HepG2 (cell line): ENCODE measurements around the gene SCARF1. TPM values are rescaled to one million over a fixed set of nuclear protein-coding genes. Genes with fewer than 3 reads are reported as not detected.
A peak's percentile ranks its signal among the peaks of the same experiment; 100 is the strongest.

Experiments
- EED ChIP-seq: sonication (generic); formaldehyde crosslinking; IDR thresholded peaks from 2 replicates; pipeline ENCODE4 v1.5.0; 2020; ENCODE audit warnings: mild to moderate bottlenecking, missing genetic modification reagents
- HNF4A ChIP-seq: sonication (generic); formaldehyde crosslinking; IDR thresholded peaks from 2 replicates; pipeline ENCODE4 v1.4.0; 2020; ENCODE audit warnings: missing genetic modification reagents
- HOXA9 ChIP-seq: sonication (generic); formaldehyde crosslinking; IDR thresholded peaks from 2 replicates; pipeline ENCODE4 v1.8.1; 2022; ENCODE audit warnings: missing genetic modification reagents, mild to moderate bottlenecking, moderate library complexity, borderline replicate concordance
- KAT8 ChIP-seq: IDR thresholded peaks from 2 replicates; pipeline ENCODE4 v1.6.1; 2016; ENCODE audit warnings: missing genetic modification reagents, missing compliant biosample characterization
- NFKB2 ChIP-seq: sonication (generic); formaldehyde crosslinking; IDR thresholded peaks from 2 replicates; pipeline ENCODE4 v1.4.0; 2020; ENCODE audit warnings: missing genetic modification reagents, borderline replicate concordance
- RBFOX2 ChIP-seq: fragments of 200-400 bp; formaldehyde crosslinking; IDR thresholded peaks from 2 replicates; pipeline ENCODE4 v1.6.1; 2017; ENCODE audit warnings: low read depth, mild to moderate bottlenecking, low read length
- SRSF9 ChIP-seq: fragments of 200-400 bp; formaldehyde crosslinking; IDR thresholded peaks from 2 replicates; pipeline ENCODE4 v1.6.1; 2018; ENCODE audit warnings: borderline replicate concordance, mild to moderate bottlenecking, low read depth, low read length; ENCODE audit not compliant: insufficient read depth, poor library complexity, severe bottlenecking
- SRY ChIP-seq: sonication (generic); formaldehyde crosslinking; IDR thresholded peaks from 2 replicates; pipeline ENCODE4 v1.8.0; 2022; ENCODE audit warnings: mild to moderate bottlenecking, missing genetic modification reagents
- TMF1 ChIP-seq: sonication (generic); formaldehyde crosslinking; IDR thresholded peaks from 2 replicates; pipeline ENCODE4 v1.8.1; 2022; ENCODE audit warnings: low read depth, missing genetic modification reagents
- ZBTB40 ChIP-seq, 2 experiments: fragments of 450-650 bp in 1 of 2; sonication (generic) in 1 of 2; formaldehyde crosslinking in 1 of 2; IDR thresholded peaks; 2 replicates each; pipeline versions ENCODE4 v1.6.1 to v1.8.0; 2016 to 2022; ENCODE audit warnings: antibody characterized with exemption in 1 of 2, mild to moderate bottlenecking in 1 of 2, missing genetic modification reagents in 1 of 2
- ZFP62 ChIP-seq: sonication (generic); formaldehyde crosslinking; IDR thresholded peaks from 2 replicates; pipeline ENCODE4 v1.4.0; 2020; ENCODE audit warnings: missing genetic modification reagents
- ZFYVE20 ChIP-seq: sonication (generic); formaldehyde crosslinking; IDR thresholded peaks from 2 replicates; pipeline ENCODE4 v1.8.0; 2023; ENCODE audit warnings: low read depth, mild to moderate bottlenecking, moderate library complexity, missing genetic modification reagents, borderline replicate concordance
- ZNF205 ChIP-seq: IDR thresholded peaks from 2 replicates; pipeline ENCODE4 v1.6.1; 2018; ENCODE audit warnings: missing biosample characterization, missing genetic modification reagents
- ZNF33A ChIP-seq: sonication (generic); formaldehyde crosslinking; IDR thresholded peaks from 2 replicates; pipeline ENCODE4 v1.5.1; 2020; ENCODE audit warnings: missing genetic modification reagents, mild to moderate bottlenecking, moderate library complexity, borderline replicate concordance
- ZNF414 ChIP-seq: sonication (generic); formaldehyde crosslinking; IDR thresholded peaks from 2 replicates; pipeline ENCODE4 v1.5.0; 2020; ENCODE audit warnings: missing genetic modification reagents
- ZNF441 ChIP-seq: sonication (generic); formaldehyde crosslinking; IDR thresholded peaks from 2 replicates; pipeline ENCODE4 v1.7.0; 2021; ENCODE audit warnings: missing genetic modification reagents, borderline replicate concordance
- ZNF567 ChIP-seq: sonication (generic); formaldehyde crosslinking; IDR thresholded peaks from 2 replicates; pipeline ENCODE4 v1.8.1; 2023; ENCODE audit warnings: mild to moderate bottlenecking, missing genetic modification reagents, borderline replicate concordance
- ZNF577 ChIP-seq: sonication (generic); formaldehyde crosslinking; IDR thresholded peaks from 2 replicates; pipeline ENCODE4 v1.4.0; 2020; ENCODE audit warnings: mild to moderate bottlenecking, low read depth, missing genetic modification reagents, borderline replicate concordance
- ZNF788 ChIP-seq: sonication (generic); formaldehyde crosslinking; IDR thresholded peaks from 2 replicates; pipeline ENCODE4 v1.5.0; 2020; ENCODE audit warnings: mild to moderate bottlenecking, missing genetic modification reagents, borderline replicate concordance
- polyA plus RNA-seq, 8 experiments: library from polyadenylated mRNA; depleted of rRNA in 3 of 8; stranded (reverse) in 7 of 8; unstranded in 1 of 8; fragments of >200 nt; fragmentation: Illumina TruSeq in 4 of 8; extraction: Trizol in 4 of 8; gene quantifications; 2 replicates each; pipeline versions ENCODE4 v1.2.1 to v1.2.3, GENCODE V29; 2011 to 2016; ENCODE audit warnings: low read depth in 4 of 8, missing spikeins in 1 of 8, mixed read lengths in 1 of 8; ENCODE audit not compliant: insufficient read depth in 1 of 8
- total RNA-seq, 5 experiments: library from RNA; depleted of rRNA; stranded (reverse); fragments of >200 nt; fragmentation: Illumina TruSeq; extraction: Trizol; gene quantifications; 2 replicates each; pipeline ENCODE4 v1.2.3, GENCODE V29; 2016; ENCODE audit warnings: low read depth in 1 of 5

SCARF1 gene
- total and polyA plus RNA-seq, 2 of the 13 experiments (the other 11 are each of a cell fraction or from before 2014, with no cell fraction given): 0.24 to 0.71 TPM

- TF ChIP-seq NFKB2 (CRISPR knock-in tag) (no peak), ZNF33A (CRISPR knock-in tag) (no peak), TMF1 (CRISPR knock-in tag) (no peak), ZNF414 (CRISPR knock-in tag) (0 out of 2 replicates have a peak, but pooled peaks have one; percentile 22), RBFOX2 (peak; percentile 86), ZNF788 (CRISPR knock-in tag) (peak; percentile 61), ZNF205 (CRISPR knock-in tag) (no peak), HOXA9 (CRISPR knock-in tag) (0 out of 2 replicates have a peak, but pooled peaks have one; percentile 57), ZNF441 (CRISPR knock-in tag) (peak; percentile 57; the same call in 1 of the 2 replicates), ZFP62 (no peak), HNF4A (CRISPR knock-in tag) (0 out of 2 replicates have a peak, but pooled peaks have one; percentile 23), ZNF577 (CRISPR knock-in tag) (no peak), SRY (CRISPR knock-in tag) (peak; percentile 32), ZNF567 (CRISPR knock-in tag) (no peak), EED (CRISPR knock-in tag) (0 out of 2 replicates have a peak, but pooled peaks have one; percentile 28), ZBTB40 (IDR thresholded peaks at IDR 0.05) (no peak), ZBTB40 (CRISPR knock-in tag; IDR thresholded peaks at IDR 0.05) (peak; percentile 56), ZFYVE20 (CRISPR knock-in tag) (no peak), KAT8 (CRISPR knock-in tag) (0 out of 2 replicates have a peak, but pooled peaks have one; percentile 52), SRSF9 (no peak)
Observed at GRCh38 chr17:1648963-1649843, 3.7 kb upstream of the SCARF1 start (continued).
